Activated CD4-positive, alpha-beta T cell treated with anti-CD3 and anti-CD28 coated beads for 48 hours (primary cell): Measurements from ENCODE around the gene SPEM1.

ENCODE experiments used
- DNase-seq: peaks from one replicate; pipeline ENCODE4 v3.0.0-alpha.2; 2020

SPEM1 gene, protein sequence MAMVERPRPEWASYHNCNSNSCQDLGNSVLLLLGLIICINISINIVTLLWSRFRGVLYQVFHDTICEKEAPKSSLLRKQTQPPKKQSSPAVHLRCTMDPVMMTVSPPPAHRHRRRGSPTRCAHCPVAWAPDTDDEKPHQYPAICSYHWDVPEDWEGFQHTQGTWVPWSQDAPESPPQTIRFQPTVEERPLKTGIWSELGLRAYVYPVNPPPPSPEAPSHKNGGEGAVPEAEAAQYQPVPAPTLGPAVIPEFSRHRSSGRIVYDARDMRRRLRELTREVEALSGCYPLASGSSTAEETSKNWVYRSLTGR

DNA sequence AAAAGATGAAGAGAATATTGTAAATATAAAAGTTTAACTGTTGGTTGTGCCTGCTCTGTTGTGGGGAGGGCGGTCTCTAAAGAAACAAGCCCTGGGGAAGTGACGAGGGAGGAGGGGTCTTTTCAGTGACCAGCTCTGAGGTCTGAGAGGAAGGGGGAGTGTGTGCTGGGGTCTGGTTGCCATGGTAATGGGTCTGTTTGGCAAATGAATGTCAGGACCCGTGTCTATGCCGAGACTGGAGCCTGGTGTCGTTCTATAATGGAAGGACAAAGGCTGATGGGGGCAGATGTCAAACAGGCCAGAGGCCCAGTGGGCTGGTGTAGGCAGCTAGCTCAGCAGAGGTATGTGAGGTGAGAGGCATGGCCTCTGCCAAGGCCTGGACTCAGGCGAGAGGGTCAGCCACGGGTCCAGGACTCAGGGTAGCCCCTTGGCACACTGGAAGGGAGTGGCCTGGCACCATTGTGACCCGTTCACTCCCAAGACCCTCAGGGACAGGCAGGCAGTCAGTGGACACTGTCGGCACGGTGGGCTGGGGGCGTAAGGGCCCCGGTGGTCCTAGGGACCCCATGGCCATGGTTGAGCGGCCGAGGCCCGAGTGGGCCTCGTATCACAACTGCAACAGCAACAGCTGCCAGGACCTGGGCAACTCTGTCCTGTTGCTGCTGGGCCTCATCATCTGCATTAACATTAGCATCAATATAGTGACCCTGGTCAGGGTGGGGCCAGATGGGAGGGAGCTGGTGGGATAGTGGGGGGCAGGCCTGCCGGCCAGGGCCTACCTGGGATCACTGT, at the start of gene SPEM1:
Gene SPEM1, plus strand, starts transcription at position 506 of the 792 bp plus-strand sequence. Its CDS starts 61 bp downstream, at position 567.
- no peak for DNase-seq

DNA sequence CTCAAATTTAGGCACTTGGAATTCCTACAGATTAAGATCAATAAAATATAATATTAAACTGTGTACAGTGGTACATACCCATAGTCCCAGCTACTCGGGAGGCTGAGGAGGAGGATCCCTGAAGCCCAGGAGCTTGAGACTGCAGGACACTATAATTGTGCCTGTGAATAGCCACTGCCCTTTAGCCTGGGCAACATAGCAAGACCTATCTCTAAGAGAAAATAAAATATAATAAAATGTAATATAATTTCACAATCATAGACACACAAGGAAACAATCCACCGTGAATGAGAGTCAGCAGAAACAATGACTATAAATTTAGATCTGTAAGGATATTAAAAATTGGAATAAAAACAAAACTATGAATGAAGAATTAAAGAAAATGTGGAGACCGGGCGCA, 49.3 kb upstream of the SPEM1 start:
- DNase-seq, result no peak

DNA sequence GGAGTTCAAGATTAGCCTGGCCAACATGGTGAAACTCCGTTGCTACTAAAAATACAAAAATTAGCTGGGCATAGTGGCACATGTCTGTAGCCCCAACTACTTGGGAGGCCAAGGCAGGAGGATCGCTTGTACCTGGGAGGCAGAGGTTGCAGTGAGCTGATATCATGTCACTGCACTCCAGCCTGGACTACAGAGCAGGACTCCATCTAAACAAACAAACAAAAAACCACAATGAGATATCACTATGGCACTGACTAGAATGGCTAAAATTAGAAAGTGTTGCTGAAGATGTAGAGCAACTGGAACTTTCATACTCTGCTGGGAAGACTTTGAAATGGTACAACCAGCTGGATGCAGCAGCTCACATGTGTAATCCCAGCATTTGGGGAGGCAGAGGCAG, 45.8 kb upstream of the SPEM1 start:
- no peak for DNase-seq

DNA sequence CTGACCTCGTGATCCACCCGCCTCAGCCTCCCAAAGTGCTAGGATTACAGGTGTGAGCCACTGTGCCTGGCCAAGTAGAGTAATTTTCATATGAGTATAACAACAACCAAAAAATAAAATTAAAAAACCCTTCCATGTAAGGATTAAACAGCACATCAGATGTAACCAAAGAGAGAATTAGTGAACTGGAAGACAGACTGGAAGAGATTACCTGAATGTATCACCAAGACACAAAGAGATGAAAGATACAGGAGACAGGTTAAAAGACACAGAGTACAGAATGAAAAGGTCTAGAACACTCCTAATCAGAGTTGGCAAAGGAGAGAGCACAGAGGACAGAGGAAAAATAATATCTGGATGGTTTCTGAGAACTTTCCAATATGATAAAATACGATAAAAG, 41.0 kb upstream of the SPEM1 start:
- DNase-seq, result no peak

DNA sequence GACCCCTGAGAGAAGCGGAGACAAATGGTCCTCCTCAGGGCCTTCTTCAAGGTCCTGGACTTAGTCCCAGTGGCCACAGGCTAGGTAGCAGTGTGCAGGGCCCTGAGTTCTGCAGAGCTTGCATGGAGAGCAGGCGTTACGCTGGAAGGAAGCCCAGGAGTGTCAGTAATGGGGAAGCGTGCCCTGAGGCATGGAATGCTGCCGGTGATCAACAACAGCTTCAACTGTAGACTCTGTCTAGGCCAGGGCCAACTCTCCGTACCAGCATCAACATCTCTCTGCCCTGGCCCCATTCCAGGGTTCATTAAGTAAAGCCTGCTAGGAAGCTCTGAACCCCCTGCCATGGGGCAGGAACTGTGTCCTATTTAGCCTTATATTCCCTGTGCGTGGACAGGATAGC, 39.8 kb upstream of the SPEM1 start:
- DNase-seq, result no peak

DNA sequence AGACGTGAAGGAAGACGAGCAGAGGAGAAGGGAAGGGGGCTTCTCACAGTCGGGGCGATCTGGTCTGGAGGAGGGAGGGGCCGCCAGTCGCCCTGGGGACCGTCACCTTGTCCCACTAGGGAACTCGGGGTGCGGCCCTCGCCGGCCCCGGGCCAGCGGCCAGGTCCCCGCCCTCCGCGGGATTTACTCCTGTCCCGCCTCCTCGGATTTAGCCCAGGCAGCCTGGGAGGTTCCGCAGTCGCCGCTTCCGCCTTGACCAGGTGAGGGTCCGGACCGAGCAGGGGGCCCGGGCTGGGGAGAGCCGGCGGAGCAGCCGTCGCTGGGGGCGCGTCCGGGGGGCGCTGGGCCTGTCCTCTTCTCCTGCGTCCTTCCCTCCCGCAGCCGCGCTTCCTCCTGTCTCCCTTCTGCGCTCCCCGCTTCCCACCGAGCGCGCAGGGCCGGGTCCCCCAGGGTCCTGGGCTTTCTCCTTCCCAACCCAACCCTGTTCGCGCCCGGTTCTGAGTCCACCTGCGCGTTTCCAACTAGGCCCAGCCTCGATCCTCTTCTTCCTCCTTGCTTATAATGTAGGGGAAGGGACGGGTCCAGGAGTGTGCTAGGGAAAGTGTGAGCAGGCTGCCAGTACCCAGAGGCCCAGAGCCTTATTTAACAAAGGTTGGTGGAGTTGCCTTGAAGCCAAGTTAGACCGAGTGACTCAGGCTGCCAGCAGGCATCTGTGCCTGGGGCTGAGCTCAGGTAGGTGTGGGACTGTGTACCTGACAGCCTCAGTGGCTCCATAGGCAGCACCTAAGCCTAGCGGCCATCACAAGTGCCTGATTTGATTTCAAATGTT, 39.1 kb upstream of the SPEM1 start, which contains the start of gene TNK1:
Gene TNK1, plus strand, starts transcription at position 235 of the 829 bp plus-strand sequence. CDS start 1,838 bp downstream, outside the sequence.
- no peak for DNase-seq

DNA sequence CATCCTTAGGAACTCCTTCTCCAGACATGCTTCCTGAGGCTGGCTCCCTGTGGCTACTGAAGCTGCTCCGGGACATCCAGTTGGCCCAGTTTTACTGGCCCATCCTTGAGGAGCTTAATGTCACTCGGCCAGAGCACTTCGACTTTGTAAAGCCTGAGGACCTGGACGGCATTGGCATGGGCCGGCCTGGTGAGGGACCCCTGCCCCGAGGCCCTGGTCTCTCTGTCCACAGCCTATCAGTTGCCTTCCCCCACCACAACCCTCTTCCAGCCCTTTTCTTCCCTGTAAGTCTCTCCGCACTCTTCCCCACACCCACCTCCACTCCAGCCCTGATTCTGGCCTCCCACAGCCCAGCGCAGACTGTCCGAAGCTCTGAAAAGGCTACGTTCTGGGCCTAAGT, 37.2 kb upstream of the SPEM1 start:
- DNase-seq, result no peak

DNA sequence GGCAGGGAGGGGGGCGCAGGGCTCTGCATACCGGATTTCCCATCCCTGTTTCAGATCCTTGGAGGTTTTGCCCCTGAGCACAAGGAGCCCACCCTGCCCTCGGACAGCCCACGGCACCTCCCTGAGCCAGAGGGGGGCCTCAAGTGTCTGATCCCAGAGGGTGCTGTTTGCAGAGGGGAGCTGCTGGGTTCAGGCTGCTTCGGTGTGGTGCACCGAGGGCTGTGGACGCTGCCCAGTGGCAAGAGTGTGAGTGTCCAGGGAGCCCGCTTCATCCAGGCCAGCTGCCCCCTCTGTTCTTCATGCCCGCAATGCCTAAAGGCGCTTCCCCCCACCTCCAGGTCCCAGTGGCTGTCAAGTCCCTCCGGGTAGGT, 36.8 kb upstream of the SPEM1 start:
- DNase-seq, result no peak

DNA sequence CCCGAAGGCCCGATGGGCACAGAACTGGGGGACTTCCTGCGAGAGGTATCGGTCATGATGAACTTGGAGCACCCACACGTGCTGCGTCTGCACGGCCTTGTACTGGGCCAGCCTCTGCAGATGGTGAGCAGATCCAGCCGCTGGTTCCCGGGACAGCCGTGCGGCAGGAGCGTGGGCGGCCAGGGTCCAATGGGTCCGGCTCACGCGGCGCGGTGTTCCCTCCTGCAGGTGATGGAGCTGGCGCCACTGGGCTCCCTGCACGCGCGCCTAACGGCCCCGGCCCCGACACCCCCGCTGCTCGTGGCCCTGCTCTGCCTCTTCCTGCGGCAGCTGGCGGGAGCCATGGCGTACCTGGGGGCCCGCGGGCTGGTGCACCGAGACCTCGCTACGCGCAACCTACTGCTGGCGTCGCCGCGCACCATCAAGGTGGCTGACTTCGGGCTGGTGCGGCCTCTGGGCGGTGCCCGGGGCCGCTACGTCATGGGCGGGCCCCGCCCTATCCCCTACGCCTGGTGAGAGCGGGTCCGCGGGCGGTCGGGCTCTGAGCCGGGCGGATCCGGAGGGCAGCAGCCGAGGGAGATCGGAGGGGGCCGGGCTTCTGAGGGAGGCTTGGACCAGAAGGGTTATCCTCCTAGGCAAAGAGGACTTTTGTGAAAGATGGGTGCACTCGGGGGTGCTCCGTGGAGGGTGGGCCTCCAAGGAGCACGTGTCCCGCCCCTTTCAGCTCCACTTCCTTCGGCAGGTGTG, 36.2 kb upstream of the SPEM1 start:
- peak; percentile 84 for DNase-seq

DNA sequence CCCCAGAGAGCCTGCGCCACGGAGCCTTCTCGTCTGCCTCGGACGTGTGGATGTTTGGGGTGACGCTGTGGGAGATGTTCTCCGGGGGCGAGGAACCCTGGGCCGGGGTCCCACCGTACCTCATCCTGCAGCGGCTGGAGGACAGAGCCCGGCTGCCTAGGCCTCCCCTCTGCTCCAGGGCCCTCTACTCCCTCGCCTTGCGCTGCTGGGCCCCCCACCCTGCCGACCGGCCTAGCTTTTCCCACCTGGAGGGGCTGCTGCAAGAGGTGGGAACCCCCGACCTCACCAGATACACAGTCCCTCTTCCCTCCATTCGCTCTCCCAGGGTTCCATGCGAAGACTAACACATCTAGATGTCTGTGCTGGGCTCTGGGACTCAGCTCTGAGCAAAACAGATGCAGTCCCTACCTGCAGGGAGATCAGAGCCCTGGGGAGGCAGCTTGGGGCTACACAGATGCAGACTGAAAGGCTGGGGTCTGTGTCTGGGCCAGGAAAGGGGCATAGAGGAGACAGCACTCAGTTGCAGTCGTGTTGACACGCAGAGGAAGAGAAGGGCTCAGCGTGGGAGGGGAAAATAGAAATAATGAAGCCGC, 35.5 kb upstream of the SPEM1 start:
- DNase-seq, result no peak

DNA sequence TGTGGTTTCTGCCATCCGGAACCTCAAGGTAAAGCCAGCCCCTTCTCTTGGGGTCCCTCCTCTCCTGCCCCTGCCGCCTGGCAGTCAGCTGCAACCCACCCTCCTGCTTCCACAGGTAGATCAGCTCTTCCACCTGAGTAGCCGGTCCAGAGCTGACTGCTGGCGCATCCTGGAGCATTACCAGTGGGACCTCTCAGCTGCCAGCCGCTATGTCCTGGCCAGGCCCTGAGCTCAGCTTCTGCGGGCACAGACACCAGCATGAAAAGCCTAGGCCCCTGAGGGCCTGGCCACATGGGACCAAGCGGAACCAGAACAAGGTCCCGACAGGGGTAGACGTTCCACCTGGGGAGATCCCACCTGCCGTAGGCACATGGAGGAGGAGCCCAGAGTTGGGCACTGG, 31.3 kb upstream of the SPEM1 start:
- DNase-seq, result no peak

DNA sequence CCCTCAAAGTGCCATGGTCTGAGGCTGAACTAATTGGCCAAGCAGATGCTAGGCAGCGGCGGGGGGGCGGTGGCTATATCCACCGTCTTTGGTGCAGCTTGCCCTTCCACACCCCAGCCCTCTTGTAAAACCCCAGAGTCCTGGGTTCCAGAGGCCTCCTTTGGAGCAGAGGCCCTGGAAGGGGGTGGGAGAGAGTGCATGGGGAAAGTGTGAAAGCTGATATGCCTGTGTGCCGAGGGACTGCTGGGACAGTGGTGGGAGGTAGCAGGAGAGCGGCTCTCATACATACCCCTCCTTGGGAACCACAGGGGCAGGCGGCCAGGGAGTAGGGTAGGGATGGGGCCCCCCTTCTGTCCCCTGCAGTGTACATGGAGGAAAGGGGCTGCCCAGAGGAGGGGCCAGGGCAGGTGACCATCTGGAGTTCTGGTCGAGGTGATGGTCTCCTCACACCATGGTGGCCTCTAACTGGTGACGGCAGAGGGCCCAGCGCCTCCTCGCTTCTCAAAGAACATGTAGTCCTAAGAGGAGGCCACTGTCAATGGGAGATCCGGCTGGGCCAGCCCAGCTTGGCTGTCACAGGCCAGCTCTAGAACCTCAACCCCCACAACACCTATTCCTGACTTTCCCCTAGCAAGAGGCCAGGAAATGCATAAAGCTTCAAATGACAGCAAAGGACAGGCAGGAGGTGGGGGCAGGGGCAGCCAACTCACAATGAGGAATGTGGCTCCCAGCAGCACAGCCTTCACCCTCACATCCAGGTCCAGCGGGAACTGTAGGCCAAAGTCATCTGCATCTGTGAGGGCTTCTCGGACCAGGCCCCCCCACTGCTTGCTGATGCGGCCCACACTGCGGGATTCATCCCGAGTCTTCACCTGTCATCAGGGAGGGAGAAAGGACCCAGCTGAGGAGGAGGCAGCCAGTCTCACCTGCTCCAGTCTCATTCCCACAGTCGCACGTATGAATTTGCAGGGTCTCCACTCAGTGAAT, 29.9 kb upstream of the SPEM1 start:
- no peak for DNase-seq

DNA sequence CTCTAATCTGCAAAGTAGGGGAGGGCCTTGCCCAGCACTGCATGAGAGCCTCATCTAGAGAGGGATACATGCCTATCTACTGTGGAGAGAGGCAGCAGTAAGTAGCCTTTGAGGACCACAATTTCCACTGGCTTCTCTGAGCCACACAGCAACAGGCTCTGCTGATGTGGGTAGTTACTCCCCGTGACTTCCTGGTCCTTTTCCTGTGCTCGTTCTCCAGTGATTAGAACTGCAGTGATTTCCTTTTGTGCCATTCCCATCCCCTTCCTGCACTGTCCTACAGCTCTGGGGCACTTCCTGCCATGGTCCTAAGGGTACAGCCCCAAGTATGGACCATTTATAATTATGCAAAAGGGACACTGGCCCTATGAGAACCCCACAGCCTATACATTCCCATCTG, 28.8 kb upstream of the SPEM1 start:
- no peak for DNase-seq

DNA sequence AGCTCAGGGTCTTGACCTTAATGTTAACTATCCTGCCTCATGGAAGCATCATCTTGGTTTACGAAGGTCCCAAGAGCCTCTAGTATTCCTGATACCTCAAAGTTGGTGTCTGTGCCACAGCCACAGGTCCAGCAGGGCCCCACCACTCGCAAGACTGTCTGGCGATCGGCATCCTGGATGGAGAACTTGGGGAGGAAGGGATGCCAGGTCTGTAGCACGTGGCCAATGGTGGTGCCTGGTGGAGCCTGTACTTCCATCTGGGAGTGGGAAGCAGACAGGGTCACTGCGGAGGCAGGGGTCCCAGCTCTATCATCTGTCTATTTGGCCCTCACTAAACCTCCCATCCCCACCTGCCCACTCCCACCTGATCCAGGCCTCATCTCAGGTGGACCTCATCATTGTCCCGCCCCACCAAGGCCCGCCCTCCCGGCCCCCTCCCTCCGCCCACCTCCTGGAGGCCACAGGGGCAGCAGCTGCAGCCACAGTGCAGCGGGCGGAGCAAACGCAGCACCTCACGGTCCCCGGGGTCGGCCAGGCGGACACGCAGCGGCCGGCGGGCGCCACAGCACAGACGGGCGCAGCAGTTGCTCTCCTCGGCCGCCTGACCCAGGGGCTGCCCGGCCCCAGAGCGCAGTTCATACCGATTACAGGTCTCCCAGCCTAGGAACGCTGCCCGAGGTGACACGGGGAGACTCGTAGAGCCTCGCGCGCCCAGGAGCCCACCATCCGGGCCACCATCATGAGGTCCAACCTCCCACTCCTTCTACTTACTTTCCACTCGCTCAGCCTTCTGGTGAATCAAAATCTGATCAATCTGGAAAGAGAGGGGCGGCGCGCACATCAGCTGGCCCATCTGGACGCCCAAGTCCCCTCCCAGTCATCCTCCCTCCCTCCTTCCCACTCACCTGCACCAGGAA, 27.2 kb upstream of the SPEM1 start:
- no peak for DNase-seq

DNA sequence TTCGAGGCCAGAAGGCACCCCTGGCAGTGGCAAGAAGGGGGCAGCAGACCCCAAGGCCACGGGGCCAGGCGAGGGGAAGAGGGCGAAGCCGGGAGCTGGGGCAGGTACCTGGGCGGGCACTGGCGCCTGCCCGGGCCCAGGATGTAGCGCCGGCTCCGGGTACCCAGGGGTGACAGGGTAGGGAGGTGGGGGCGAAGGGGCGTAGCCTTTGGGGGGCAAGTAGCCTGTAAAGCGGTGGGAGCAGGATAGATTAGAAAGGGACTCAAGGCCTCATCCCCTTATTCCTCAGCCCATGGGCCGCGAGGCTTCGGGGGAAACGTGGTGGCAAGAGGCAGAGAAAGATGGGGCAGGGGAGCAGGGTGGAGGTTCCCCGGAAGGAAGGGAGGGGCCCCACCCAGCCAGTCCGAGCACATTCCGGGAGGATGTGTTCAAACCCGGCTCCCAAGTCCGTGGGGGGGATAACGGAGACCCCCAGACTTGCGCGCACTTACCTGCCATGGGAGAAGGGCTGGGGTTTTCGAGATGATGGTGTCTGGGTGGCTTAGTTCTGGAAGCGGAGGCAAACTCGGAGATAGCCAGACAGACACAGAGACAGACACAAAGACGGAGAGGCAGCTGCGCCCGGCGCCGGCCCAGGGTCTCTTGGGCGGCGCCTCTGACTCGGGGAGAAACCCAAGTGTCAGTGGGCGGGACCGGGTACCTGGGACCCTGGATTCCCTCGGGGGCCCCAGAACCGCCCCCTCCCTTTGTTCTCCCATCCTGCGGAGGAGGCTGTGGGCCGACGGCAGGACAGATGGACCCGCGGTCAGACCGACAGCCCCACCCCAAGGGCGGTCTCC, 26.3 kb upstream of the SPEM1 start:
- DNase-seq, result peak; percentile 66

DNA sequence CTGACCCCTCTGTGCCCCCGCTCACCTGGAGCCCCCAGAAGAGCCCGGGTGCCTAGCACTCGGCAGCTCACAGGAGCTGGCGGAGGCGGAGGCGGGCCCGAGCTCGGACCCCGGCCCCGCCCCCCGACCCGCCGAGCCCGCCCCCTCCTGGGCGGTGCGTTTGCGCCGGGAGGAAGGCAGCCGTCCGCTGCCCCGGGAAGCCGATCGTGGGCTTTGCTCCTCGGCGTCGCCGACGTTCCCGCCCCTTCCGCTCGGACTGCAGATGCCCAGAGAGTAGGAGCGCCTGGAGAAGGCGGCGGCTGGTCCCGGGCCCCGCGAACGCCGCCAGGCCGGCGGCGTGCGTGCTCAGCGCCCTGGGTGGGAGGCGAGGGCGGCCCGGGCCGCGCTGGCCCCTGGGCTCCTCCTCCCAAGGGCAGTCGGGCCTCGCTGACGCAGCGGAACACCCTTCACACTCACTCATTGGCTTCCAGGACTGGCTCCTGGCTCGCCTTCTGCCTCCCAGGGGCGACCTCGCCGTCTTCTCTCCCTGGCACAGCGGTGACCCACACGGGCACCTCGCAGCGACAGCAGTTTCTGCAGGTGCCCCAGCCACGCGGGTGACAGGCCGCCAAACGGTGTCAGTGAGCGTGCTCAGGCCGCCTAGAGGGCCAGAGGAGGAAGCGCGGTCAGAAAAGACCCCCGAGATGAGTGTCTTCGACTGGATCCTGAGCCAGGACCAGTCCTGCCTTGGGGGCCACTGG, 25.5 kb upstream of the SPEM1 start, which contains the start of gene PLSCR3:
Gene PLSCR3, minus strand, starts transcription at position 74 of the 740 bp plus-strand sequence. CDS start 415 bp downstream, outside the sequence.
- peak; percentile 86 for DNase-seq

DNA sequence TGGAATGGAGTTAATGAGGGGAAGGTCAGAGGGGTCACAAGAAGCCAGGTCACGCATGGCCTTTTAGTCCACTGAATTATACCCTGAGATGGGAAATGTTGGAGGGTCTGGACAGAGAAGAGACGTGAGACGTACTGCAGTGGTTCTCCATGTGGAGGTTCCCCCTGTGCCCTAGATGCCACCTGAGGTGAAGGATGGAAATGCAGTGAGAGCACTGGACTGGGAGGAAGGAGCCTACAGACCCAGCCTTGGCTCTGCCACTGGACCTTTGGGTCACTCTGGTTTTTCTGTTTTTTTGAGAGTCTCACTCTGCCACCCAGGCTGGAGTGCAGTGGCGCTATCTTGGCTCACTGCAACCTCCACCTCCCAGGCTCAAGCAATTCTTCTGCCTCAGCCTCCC, 24.0 kb upstream of the SPEM1 start:
- DNase-seq, result no peak

DNA sequence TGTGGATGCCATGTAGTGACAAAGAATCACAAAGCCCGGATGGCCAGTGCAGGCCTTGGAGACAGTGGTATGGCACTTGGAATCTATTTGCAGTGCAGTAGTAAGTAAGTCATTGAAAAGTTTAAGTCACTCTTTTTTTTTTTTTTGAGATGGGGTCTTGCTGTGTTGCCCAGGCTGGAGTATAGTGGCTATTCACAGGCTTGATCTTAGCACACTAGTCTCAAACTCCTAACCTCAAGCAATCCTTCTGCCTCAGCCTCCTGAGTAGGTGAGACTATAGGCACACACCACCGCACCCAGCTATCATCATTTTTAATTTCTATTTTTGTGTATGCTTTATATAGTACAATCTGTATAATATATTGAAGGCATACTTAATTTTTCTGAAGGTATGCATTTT, 21.5 kb upstream of the SPEM1 start:
- DNase-seq, result no peak
